Measurements from ENCODE around the gene KDM2B.

The KDM2B gene

GRCh38 chr12:121529184-121529583 is 51.6 kb downstream of the KDM2B start:
- no peak for DNase-seq

GRCh38 chr12:121525411-121525810 is 55.4 kb downstream of the KDM2B start:
- no peak for DNase-seq

- no peak for DNase-seq
These were observed 56.5 kb downstream of the KDM2B start for GRCh38 chr12:121524196-121524916.

GRCh38 chr12:121523741-121524140 is 57.1 kb downstream of the KDM2B start:
- DNase-seq: no peak

GRCh38 chr12:121522971-121523370 is 57.9 kb downstream of the KDM2B start:
- no peak for DNase-seq

GRCh38 chr12:121520586-121521086 is 60.2 kb downstream of the KDM2B start:
- DNase-seq: peak; percentile 24 to 56 (median 38)

GRCh38 chr12:121520119-121520518 is 60.7 kb downstream of the KDM2B start:
- DNase-seq: no peak

- no peak for DNase-seq
These were observed 61.6 kb downstream of the KDM2B start for GRCh38 chr12:121519227-121519626.

GRCh38 chr12:121518656-121519055 is 62.2 kb downstream of the KDM2B start:
- DNase-seq: no peak

- no peak for DNase-seq
These were observed 64.3 kb downstream of the KDM2B start for GRCh38 chr12:121516437-121517011.

GRCh38 chr12:121515615-121516014 is 65.2 kb downstream of the KDM2B start:
- DNase-seq: no peak

GRCh38 chr12:121514184-121514742 is 66.6 kb downstream of the KDM2B start:
- no peak for DNase-seq

GRCh38 chr12:121513464-121514183 is 67.2 kb downstream of the KDM2B start:
- DNase-seq: peak in 1 of 3 donors; percentile 26

- no peak for DNase-seq
These were observed 68.3 kb downstream of the KDM2B start for GRCh38 chr12:121512561-121512960.

GRCh38 chr12:121511916-121512315 is 68.9 kb downstream of the KDM2B start:
- DNase-seq: no peak

- no peak for DNase-seq
These were observed 71.5 kb downstream of the KDM2B start for GRCh38 chr12:121509339-121509738.

- no peak for DNase-seq
These were observed 72.3 kb downstream of the KDM2B start for GRCh38 chr12:121508533-121508932.

GRCh38 chr12:121507984-121508383 is 72.8 kb downstream of the KDM2B start:
- no peak for DNase-seq

GRCh38 chr12:121507245-121507644 is 73.6 kb downstream of the KDM2B start:
- DNase-seq: no peak

- no peak for DNase-seq
These were observed 75.3 kb downstream of the KDM2B start for GRCh38 chr12:121505513-121505912.

GRCh38 chr12:121504505-121504904 is 76.3 kb downstream of the KDM2B start:
- no peak for DNase-seq

GRCh38 chr12:121503395-121503794 is 77.4 kb downstream of the KDM2B start:
- no peak for DNase-seq

- no peak for DNase-seq
These were observed 78.9 kb downstream of the KDM2B start for GRCh38 chr12:121501946-121502345.
